ENCODE measurements around the gene CD14. TPM values are rescaled to one million over a fixed set of nuclear protein-coding genes. Genes with fewer than 3 reads are reported as not detected.
"Not testable (repeated sequence)": the region's sequence is repeated elsewhere in the genome, so short reads cannot be mapped to it uniquely, and the experiment has no call there.

CD14 gene
- under 1 TPM; 0.42 to 0.45 TPM for total RNA-seq

GRCh38 chr5:140633021-140633471, at the start of gene CD14:
Gene CD14, minus strand, starts transcription at chr5:140633175. Its CDS starts 104 bp downstream, at chr5:140633071.
- H3K36me3 Mint-ChIP-seq (ENCODE audit: low read depth), result peaks cover 2% of the 10 kb centered on the region
- ATAC-seq, result no peak
- DNase-seq, result no peak
- ChIA-PET CTCF (interaction anchor here (0.8 to 2.3 kb wide), 12 partner anchors 12 to 281 kb away, joined by 3 to 7 read pairs (median 4); partner anchors contain the start of genes EIF4EBP3, IK and NDUFA2), POLR2A (interaction anchor here (0.5 to 1.2 kb wide), 5 partner anchors 14 to 232 kb away, joined by 3 to 6 read pairs (median 3); partner anchors contain the start of genes ANKHD1, IK and NDUFA2)
- H3K27me3 Mint-ChIP-seq (ENCODE audit: low read depth), result peaks cover 24% of the 10 kb centered on the region
- peaks cover 2% of the 10 kb centered on the region for H3K9me3 Mint-ChIP-seq (ENCODE audit: insufficient read depth)
- peak within 1 kb of the TSS; percentile 57 for H3K27ac Mint-ChIP-seq
- peak within 1 kb of the TSS; percentile 75 for H3K4me3 Mint-ChIP-seq
- H3K4me1 Mint-ChIP-seq (ENCODE audit: low read depth), result peaks cover 33% of the 10 kb centered on the region

DNA sequence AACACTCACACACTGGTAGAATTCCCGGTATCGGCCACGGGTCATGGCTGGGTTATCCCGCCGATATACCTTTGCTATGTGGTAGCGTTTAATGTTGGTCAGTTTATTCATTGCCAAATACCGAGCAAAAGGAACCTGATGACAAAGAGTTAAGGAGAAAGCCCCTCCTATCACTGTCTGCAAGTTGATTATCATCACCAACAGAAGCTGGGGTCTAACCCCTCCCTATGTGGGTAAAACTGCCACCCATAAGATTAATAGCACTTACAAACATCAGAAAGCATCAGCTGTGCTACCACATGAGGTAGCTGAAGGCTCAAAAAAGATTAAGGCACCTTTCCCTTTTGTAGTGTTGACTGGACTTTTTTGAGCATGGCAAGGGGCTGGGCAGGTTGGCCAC, 46.0 kb upstream of the CD14 start:
- CTCF ChIA-PET, result no interaction called here

DNA sequence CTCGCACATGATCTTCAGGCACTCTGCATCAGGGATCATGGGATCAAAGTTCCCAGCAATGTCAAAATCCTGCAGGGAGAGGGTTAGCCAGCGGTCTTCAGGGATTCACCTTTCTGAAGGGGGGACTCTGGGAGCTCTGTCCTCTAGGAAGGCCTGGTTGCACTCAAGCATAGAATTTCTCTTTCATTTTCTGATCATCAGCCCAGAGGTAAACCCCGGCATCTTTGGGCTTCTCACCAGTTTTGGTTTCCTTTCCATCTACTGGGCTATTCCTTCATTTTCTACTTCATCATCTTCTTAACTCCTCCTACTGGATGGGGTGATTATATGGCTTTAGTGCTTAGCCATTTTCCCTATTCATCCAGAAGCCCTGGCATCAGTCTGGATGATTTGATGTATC, 45.0 kb upstream of the CD14 start:
- Mint-ChIP-seq H3K4me3 (no peak overlapping the region), H3K4me1 (ENCODE audit: low read depth) (peaks cover 4% of the 10 kb centered on the region), H3K27me3 (ENCODE audit: low read depth) (no peaks in the 10 kb centered on the region), H3K36me3 (ENCODE audit: low read depth) (peaks cover 63% of the 10 kb centered on the region), H3K9me3 (ENCODE audit: insufficient read depth) (no peaks in the 10 kb centered on the region), H3K27ac (no peak overlapping the region)
- DNase-seq, result no peak
- CTCF ChIA-PET, result no interaction called here
- ATAC-seq, result no peak
- POLR2A ChIA-PET, result interaction anchor here (0.8 to 3.3 kb wide), 2 partner anchors 11 to 13 kb away, joined by 3 to 10 read pairs; partner anchors contain the start of genes HARS1 and HARS2

More for the DNA sequence above, 46.0 kb upstream of the CD14 start:
- Mint-ChIP-seq H3K27me3 (ENCODE audit: low read depth) (no peaks in the 10 kb centered on the region), H3K36me3 (ENCODE audit: low read depth) (peaks cover 62% of the 10 kb centered on the region), H3K4me1 (ENCODE audit: low read depth) (peaks cover 4% of the 10 kb centered on the region), H3K27ac (no peak overlapping the region), H3K9me3 (ENCODE audit: insufficient read depth) (no peaks in the 10 kb centered on the region), H3K4me3 (no peak overlapping the region)
- POLR2A ChIA-PET, result interaction anchor here (1.0 to 3.3 kb wide), 2 partner anchors 12 to 31 kb away, joined by 3 to 10 read pairs; partner anchors contain the start of genes HARS1, HARS2 and IK
- ATAC-seq, result no peak
- no peak for DNase-seq

DNA sequence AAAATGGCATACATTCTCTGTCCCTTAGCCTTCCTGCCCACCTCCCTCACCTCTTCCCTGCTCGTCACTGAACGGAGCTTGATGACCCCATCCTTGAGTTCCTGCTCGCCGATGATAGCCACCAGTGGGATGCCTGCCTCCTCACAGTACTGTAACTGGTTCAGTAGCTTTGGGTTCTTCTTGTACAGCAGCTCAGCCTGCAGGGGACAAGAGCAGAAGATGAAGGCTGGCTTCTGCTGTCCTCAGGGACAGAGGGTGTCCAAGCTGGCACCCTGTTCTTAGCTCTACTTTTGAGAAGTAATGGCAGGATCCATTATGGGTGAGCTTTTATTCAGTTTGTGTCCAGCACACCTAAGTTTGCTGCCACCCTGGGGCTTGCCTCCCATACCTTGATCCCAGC, 41.7 kb upstream of the CD14 start:
- no peak for DNase-seq
- Mint-ChIP-seq H3K27me3 (ENCODE audit: low read depth) (no peaks in the 10 kb centered on the region), H3K27ac (peak overlapping the region; percentile 23), H3K9me3 (ENCODE audit: insufficient read depth) (no peaks in the 10 kb centered on the region), H3K4me3 (no peak overlapping the region), H3K36me3 (ENCODE audit: low read depth) (peaks cover 64% of the 10 kb centered on the region), H3K4me1 (ENCODE audit: low read depth) (peaks cover 4% of the 10 kb centered on the region)
- no peak for ATAC-seq
- ChIA-PET CTCF (interaction anchor here (1.1 kb wide), 1 partner anchor 9 kb away, joined by 4 read pairs; no protein-coding TSS in a partner anchor), POLR2A (interaction anchor here (1.1 to 2.1 kb wide), 3 partner anchors 14 to 27 kb away, joined by 3 to 7 read pairs (median 6); partner anchors contain the start of genes HARS1, HARS2, IK and NDUFA2)

DNA sequence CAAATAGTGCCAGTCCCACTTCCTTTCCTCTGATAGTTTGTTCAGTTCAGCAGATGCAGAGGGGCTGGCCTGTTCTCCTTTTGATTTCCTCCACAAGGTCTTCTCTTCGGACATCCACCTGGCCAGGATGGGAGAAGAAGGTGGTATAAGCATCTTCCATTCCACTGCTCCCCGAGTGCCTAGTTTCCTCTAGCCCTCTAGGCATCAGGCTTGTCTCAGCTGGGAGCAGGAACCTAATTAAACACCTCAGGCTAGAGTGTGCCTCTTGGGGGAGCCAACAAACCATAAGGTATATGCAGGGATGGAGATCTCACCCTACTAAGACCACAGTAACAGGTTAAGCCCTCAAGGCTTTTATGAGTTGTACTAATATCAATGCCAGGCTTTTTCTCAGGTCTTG, 41.2 kb upstream of the CD14 start:
- H3K9me3 Mint-ChIP-seq (ENCODE audit: insufficient read depth), result no peaks in the 10 kb centered on the region
- no peak for DNase-seq
- no peak overlapping the region for H3K4me3 Mint-ChIP-seq
- H3K4me1 Mint-ChIP-seq (ENCODE audit: low read depth), result peaks cover 4% of the 10 kb centered on the region
- POLR2A ChIA-PET, result interaction anchor here (1.5 to 2.1 kb wide), 2 partner anchors 17 to 26 kb away, joined by 6 to 7 read pairs; partner anchors contain the start of genes HARS1, HARS2, IK and NDUFA2
- peak overlapping the region; percentile 18 for H3K27ac Mint-ChIP-seq
- no peak for ATAC-seq
- CTCF ChIA-PET, result no interaction called here
- peaks cover 64% of the 10 kb centered on the region for H3K36me3 Mint-ChIP-seq (ENCODE audit: low read depth)
- no peaks in the 10 kb centered on the region for H3K27me3 Mint-ChIP-seq (ENCODE audit: low read depth)

- peaks cover 4% of the 10 kb centered on the region for H3K4me1 Mint-ChIP-seq (ENCODE audit: low read depth)
- POLR2A ChIA-PET, result no interaction called here
- H3K9me3 Mint-ChIP-seq (ENCODE audit: insufficient read depth), result no peaks in the 10 kb centered on the region
- DNase-seq (no peak), ATAC-seq (peak; percentile 18)
- peak within 1 kb of the TSS; percentile 18 for H3K27ac Mint-ChIP-seq
- no peaks in the 10 kb centered on the region for H3K27me3 Mint-ChIP-seq (ENCODE audit: low read depth)
- H3K4me3 Mint-ChIP-seq, result no peak within 1 kb of the TSS
- CTCF ChIA-PET, result no interaction called here
- peaks cover 65% of the 10 kb centered on the region for H3K36me3 Mint-ChIP-seq (ENCODE audit: low read depth)
These were observed 40.4 kb upstream of the CD14 start, which contains the start of gene DND1 for GRCh38 chr5:140673187-140673976. Gene DND1, minus strand, starts transcription at chr5:140673576. Its CDS starts 34 bp downstream, at chr5:140673542.

- H3K4me1 Mint-ChIP-seq (ENCODE audit: low read depth), result peaks cover 6% of the 10 kb centered on the region
- CTCF ChIA-PET, result no interaction called here
- H3K9me3 Mint-ChIP-seq (ENCODE audit: insufficient read depth), result no peaks in the 10 kb centered on the region
- ATAC-seq (no peak), DNase-seq (no peak)
- H3K27me3 Mint-ChIP-seq (ENCODE audit: low read depth), result no peaks in the 10 kb centered on the region
- no peak overlapping the region for H3K27ac Mint-ChIP-seq
- peaks cover 67% of the 10 kb centered on the region for H3K36me3 Mint-ChIP-seq (ENCODE audit: low read depth)
- POLR2A ChIA-PET, result interaction anchor here (1.0 kb wide), 2 partner anchors 17 to 28 kb away, joined by 3 read pairs; partner anchors contain the start of gene ZMAT2
- H3K4me3 Mint-ChIP-seq, result no peak overlapping the region
These were observed 39.6 kb upstream of the CD14 start for GRCh38 chr5:140672455-140673186.

GRCh38 chr5:140671472-140672125, 38.6 kb upstream of the CD14 start:
- ChIA-PET POLR2A (interaction anchor here (1.0 kb wide), 2 partner anchors 16 to 29 kb away, joined by 3 read pairs; partner anchors contain the start of gene ZMAT2), CTCF (no interaction called here)
- Mint-ChIP-seq H3K36me3 (ENCODE audit: low read depth) (peaks cover 69% of the 10 kb centered on the region), H3K9me3 (ENCODE audit: insufficient read depth) (no peaks in the 10 kb centered on the region), H3K27me3 (ENCODE audit: low read depth) (no peaks in the 10 kb centered on the region), H3K4me1 (ENCODE audit: low read depth) (peaks cover 16% of the 10 kb centered on the region), H3K27ac (no peak overlapping the region), H3K4me3 (no peak overlapping the region)
- no peak for ATAC-seq
- DNase-seq, result no peak

DNA sequence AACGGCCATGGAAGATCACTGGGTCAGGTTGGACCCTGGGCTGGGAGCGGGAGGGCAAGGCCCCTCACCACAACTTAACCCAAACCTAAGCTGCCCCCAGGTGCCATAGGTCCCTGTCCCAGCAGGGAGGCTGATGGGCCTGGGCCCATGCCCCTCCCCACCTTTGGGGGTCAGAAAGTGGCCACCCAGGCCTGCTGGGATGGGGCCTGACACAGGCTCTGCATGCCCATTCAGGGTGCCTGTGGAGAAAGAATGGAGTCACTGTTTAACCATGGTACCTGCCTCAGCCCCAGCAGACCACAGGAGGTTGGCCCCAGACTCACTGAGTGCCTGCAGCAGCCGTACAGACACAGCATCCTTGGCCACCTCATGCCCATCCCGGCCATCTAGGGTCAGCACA, 38.1 kb upstream of the CD14 start:
- H3K36me3 Mint-ChIP-seq (ENCODE audit: low read depth), result peaks cover 67% of the 10 kb centered on the region
- H3K27ac Mint-ChIP-seq; H3K27me3 Mint-ChIP-seq (ENCODE audit: low read depth); CTCF ChIA-PET; POLR2A ChIA-PET; ATAC-seq; H3K4me3 Mint-ChIP-seq; DNase-seq; H3K9me3 Mint-ChIP-seq (ENCODE audit: insufficient read depth): not testable (repeated sequence)
- peaks cover 21% of the 10 kb centered on the region for H3K4me1 Mint-ChIP-seq (ENCODE audit: low read depth)

DNA sequence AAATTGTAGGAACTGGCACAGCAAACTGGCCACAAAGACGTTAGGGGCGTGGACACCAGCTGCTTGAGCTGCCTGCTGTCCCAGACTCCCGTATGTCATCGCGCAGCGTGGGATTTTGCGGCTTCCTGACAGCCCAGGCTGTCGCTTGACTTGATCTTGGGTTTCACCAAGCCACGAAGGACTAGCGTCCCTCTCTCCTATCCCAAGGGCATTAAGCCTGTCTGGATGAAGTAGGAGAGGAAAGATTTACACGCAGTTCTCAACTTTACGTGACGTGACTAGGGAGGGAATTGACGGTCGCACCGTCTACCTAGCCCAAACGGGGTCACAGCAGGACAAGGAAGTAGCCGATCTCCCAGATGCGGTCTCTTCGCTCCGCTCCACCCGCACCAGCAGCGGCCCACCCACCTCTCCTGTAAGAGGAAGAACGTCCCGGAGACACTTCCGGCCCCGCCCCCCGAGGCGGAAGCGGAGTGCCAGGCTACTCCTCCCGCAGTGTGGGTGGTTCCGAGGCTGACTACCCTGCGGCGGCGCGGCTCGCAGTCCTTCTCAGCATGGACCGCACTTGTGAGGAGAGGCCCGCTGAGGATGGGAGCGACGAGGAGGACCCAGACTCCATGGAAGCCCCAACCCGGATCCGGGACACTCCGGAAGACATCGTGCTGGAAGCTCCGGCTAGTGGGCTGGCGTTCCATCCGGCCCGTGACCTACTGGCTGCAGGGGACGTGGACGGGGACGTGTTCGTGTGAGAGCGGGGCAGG, 31.6 kb upstream of the CD14 start, which contains the start of gene WDR55:
Gene WDR55, plus strand, starts transcription at position 546 of the 761 bp plus-strand sequence. Its CDS starts 9 bp downstream, at position 555.
- ATAC-seq, result peak; percentile 93
- peak; percentile 97 for DNase-seq
- Mint-ChIP-seq H3K4me3 (peak within 1 kb of the TSS; percentile 98), H3K27ac (peak within 1 kb of the TSS; percentile 96), H3K36me3 (ENCODE audit: low read depth) (peaks cover 75% of the 10 kb centered on the region), H3K4me1 (ENCODE audit: low read depth) (peaks cover 35% of the 10 kb centered on the region), H3K27me3 (ENCODE audit: low read depth) (no peaks in the 10 kb centered on the region), H3K9me3 (ENCODE audit: insufficient read depth) (no peaks in the 10 kb centered on the region)
- CTCF ChIA-PET, result interaction anchor here (0.7 to 3.1 kb wide), 3 partner anchors 11 to 47 kb away, joined by 4 to 13 read pairs (median 5); partner anchors contain the start of genes IK and NDUFA2
- POLR2A ChIA-PET, result interaction anchor here (0.9 to 5.8 kb wide), 10 partner anchors 12 to 942 kb away, joined by 3 to 44 read pairs (median 4); partner anchors contain the start of genes EIF4EBP3, HARS1, HARS2 and IK

Data from activated CD8-positive, alpha-beta T cell treated with anti-CD3 and anti-CD28 coated beads, Interleukin-2, amount 10 ng/mL, durations not matched to agents 7 days and 5 days (primary cell).